ENCODE results near the gene ZNF850. TPM values are rescaled to one million over a fixed set of nuclear protein-coding genes. Genes with fewer than 3 reads are reported as not detected.
"Not testable (repeated sequence)": the region's sequence is repeated elsewhere in the genome, so short reads cannot be mapped to it uniquely, and the experiment has no call there.

Gene ZNF850
- polyA plus RNA-seq, 1 experiment = 1.2 TPM

GRCh38 chr19:36771261-36772231 lies 1.1 kb downstream of the ZNF850 start:
- DNase-seq (ENCODE audit: low read depth, low spot score) = peak; percentile 58
- POLR2A ChIA-PET = interaction anchor here (1.2 kb wide), 1 partner anchor 26 kb away, joined by 3 read pairs; no protein-coding TSS in a partner anchor
- H3K9me3 ChIP-seq (ENCODE audit: control insufficient read depth, insufficient read depth, low read length) = peaks cover 54% of the 10 kb centered on the region
- H3K4me3 ChIP-seq (ENCODE audit: low read depth, low read length) = peak overlapping the region; percentile 94
- H3K27me3 ChIP-seq (ENCODE audit: control insufficient read depth, insufficient read depth, low read length) = no peaks in the 10 kb centered on the region
- CTCF ChIA-PET = interaction anchor here (0.7 kb wide), 3 partner anchors 146 to 1140 kb away, joined by 3 read pairs; no protein-coding TSS in a partner anchor
- H3K27ac ChIP-seq (ENCODE audit: low read depth, low read length) = peak overlapping the region; percentile 88
- no peak for TF ChIP-seq CTCF (IDR thresholded peaks at IDR 0.05; ENCODE audit: low read depth, low read length)

GRCh38 chr19:36750066-36750691 lies 22.4 kb downstream of the ZNF850 start:
- ChIA-PET POLR2A (no interaction called here), CTCF (no interaction called here)
- TF ChIP-seq CTCF (IDR thresholded peaks at IDR 0.05; ENCODE audit: low read depth, low read length) = no peak
- DNase-seq (ENCODE audit: low read depth, low spot score) = no peak
- no peaks in the 10 kb centered on the region for H3K27me3 ChIP-seq (ENCODE audit: control insufficient read depth, insufficient read depth, low read length)
- H3K9me3 ChIP-seq (ENCODE audit: control insufficient read depth, insufficient read depth, low read length) = peaks cover 79% of the 10 kb centered on the region
- no peak overlapping the region for H3K4me3 ChIP-seq (ENCODE audit: low read depth, low read length)
- H3K27ac ChIP-seq (ENCODE audit: low read depth, low read length) = no peak overlapping the region

- H3K27ac ChIP-seq (ENCODE audit: low read depth, low read length); CTCF ChIA-PET; H3K27me3 ChIP-seq (ENCODE audit: control insufficient read depth, insufficient read depth, low read length); POLR2A ChIA-PET; DNase-seq (ENCODE audit: low read depth, low spot score); H3K4me3 ChIP-seq (ENCODE audit: low read depth, low read length): not testable (repeated sequence)
- H3K9me3 ChIP-seq (ENCODE audit: control insufficient read depth, insufficient read depth, low read length) = peaks cover 77% of the 10 kb centered on the region
Measured at GRCh38 chr19:36749613-36750012, 23.0 kb downstream of the ZNF850 start.

GRCh38 chr19:36748431-36749275 lies 24.0 kb downstream of the ZNF850 start:
- no peak for TF ChIP-seq CTCF (IDR thresholded peaks at IDR 0.05; ENCODE audit: low read depth, low read length)
- Histone ChIP-seq H3K27ac (ENCODE audit: low read depth, low read length) (no peak overlapping the region), H3K27me3 (ENCODE audit: control insufficient read depth, insufficient read depth, low read length) (no peaks in the 10 kb centered on the region), H3K9me3 (ENCODE audit: control insufficient read depth, insufficient read depth, low read length) (peaks cover 80% of the 10 kb centered on the region), H3K4me3 (ENCODE audit: low read depth, low read length) (no peak overlapping the region)
- ChIA-PET POLR2A (no interaction called here), CTCF (no interaction called here)
- DNase-seq (ENCODE audit: low read depth, low spot score) = no peak

- TF ChIP-seq CTCF (IDR thresholded peaks at IDR 0.05; ENCODE audit: low read depth, low read length) = no peak
- no peaks in the 10 kb centered on the region for H3K27me3 ChIP-seq (ENCODE audit: control insufficient read depth, insufficient read depth, low read length)
- DNase-seq (ENCODE audit: low read depth, low spot score) = no peak
- H3K27ac ChIP-seq (ENCODE audit: low read depth, low read length) = no peak overlapping the region
- ChIA-PET CTCF (no interaction called here), POLR2A (no interaction called here)
- peaks cover 77% of the 10 kb centered on the region for H3K9me3 ChIP-seq (ENCODE audit: control insufficient read depth, insufficient read depth, low read length)
- no peak overlapping the region for H3K4me3 ChIP-seq (ENCODE audit: low read depth, low read length)
Measured at GRCh38 chr19:36747750-36748149, 24.9 kb downstream of the ZNF850 start.
